ENCODE data around the gene PGAP2.
"Not testable (repeated sequence)": the region's sequence is repeated elsewhere in the genome, so short reads cannot be mapped to it uniquely, and the experiment has no call there.

The PGAP2 gene

DNA sequence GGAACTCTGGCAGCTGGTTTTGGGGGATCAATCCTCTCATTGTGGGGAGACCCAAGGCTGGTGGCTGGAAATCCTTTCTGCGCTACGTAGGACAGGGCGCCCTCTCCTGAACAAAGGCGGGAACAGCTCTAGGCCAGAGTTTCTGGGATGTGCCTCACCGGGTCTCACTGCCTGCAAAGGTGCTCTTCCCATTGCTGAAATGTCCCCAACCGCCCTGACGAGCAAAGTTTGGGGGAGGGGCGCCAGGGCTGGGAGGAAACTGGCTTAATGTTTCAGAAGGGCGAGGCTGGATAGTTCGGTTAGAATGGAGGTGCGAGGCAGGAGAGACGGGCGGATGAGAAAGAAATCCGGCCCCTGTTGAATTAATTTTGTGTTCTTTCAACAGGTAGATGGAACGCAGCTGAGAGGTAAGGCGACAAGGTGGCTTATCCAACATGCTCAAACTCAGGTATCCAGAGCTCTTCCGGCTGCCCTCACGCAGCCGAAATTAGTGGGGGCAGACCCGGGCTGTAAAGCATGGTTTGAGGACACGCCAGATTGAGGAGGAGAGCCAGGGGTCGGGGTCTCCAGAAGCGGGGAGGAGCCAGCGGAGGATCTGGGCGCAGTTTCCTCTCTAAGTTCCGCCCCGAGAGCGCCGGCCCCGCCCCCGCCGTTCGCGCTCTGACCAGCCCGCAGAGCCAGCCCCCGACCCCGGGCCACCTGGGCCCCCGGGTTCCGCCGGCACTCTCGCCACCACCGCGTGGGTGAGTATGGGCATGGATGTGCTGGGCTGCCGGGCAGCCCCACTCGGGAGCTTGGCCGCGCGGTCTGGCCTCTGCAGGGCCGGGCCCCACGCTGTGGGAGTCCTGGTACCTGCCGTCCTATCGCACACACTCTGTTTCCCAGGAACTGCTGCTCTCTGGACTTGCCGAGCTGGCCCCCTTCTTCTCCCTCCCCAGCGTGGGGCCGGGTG lies at the start of gene PGAP2:
TSS of gene PGAP2 (plus strand) at position 652 of the 952 bp plus-strand sequence. CDS start 2,700 bp downstream, outside the sequence.
- DNase-seq: peak; percentile 92

DNA sequence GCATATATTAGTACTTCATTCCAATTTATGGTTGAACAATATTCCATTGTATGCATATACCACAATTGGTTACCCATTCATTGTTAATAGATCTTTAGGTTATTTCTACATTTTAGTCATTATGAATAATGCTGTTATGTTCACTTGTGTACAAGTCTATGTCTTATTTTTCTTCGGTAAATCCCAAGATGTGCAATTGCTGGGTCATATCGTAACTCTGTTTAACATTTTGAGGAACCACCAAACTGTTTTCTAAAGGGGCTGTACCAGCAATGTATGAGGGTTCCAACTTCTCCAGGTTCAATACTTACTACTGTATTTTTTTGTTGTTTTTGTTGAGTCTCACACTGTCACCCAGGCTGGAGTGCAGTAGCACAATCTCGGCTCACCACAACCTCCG lies 44.1 kb upstream of the PGAP2 start:
- DNase-seq: no peak

DNA sequence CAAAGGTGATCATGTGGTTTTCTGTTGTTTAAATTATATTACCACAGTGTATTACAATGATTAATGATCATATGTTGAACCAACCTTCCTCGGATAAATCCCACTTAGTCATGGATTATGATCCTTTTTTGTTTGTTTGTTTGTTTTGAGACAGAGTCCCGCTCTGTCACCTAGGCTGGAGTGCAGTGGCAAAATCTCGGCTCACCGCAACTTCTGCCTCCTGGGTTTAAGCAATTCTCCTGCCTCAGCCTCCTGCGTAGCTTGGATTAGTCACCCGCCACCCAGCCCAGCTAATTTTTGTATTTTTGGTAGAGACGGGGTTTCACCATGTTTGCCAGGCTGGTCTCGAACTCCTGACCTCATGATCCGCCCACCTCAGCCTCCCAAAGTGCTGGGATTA lies 41.5 kb upstream of the PGAP2 start:
- not testable (repeated sequence) for DNase-seq

DNA sequence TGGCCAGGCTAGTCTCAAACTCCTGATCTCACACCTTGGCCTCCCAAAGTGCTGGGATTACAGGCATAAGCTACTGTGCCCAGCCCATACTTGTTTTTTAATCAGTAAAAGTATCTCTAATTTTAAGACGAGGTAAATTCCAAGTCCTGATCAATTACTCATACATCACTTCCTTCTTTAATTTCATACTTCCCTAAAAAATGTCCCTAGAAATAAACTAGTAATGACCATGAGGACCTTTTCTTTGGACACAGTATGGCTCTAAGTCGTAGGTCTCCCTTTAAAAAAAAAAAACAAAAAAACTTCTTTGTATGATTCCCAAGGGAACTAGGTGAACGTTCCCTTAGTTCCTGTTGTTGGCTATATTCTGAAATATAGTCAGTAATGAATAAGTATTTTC lies 40.8 kb upstream of the PGAP2 start:
- DNase-seq: no peak

GRCh38 chr11:3773180-3773579 lies 35.2 kb upstream of the PGAP2 start:
- no peak for DNase-seq

GRCh38 chr11:3775736-3776406 lies 32.5 kb upstream of the PGAP2 start:
- no peak for DNase-seq

DNA sequence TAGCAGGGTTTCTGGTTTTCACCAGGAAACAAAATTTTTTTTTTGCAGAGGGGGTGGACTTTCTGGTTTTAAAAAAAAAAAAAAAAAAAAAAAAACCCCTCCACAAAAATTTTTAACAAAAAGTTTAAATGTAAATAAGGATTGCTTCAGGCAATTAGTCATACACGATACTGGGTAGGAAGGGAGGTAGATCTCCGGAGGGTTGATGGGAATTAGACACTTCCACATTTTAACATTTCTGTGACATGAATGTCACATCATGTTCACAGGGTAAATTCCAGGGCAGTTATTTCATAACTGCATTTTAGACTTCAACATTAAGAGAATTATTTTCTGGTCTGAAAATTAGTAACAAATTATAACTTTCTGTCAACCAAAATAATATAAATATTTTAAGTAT lies 26.9 kb upstream of the PGAP2 start:
- no peak for DNase-seq

DNA sequence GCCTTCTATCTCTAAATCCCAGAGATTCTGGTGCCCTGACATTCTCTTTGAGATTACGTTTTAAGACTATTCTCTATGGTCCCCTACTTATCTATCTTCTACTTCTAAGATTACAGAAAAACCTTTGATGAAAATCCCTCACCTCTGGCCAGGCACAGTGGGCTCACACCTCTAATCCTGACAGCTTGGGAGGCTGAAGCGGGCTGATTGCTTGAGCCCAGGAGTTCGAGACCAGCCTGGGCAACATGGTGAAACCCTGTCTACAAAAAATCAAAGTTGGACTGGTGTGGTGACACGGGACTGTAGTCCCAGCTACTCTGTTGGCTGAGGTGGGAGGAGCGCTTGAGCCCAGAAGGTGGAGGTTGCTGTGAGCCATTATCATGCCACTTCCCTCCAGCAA lies 25.4 kb upstream of the PGAP2 start:
- no peak for DNase-seq

DNA sequence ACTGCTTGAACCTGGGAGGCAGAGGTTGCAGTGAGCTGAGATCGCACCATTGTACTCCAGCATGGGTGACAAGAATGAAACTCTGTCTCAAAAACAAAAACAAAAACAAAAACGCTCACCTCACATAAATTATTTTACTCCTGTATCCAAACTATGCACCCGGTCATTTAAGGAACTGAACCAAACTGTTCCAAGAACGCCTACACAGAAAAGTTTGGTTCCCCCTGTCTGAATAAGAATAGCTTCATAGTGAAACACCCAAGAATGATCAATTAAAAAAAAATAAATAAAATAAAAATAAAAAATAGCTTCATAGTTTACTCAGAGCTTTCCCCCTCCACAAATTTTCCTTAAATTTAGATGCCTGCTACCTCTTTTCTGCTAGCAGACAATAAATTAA lies 24.7 kb upstream of the PGAP2 start:
- DNase-seq: no peak

- DNase-seq: no peak
Measured at GRCh38 chr11:3786781-3787428, 21.5 kb upstream of the PGAP2 start.

- not testable (repeated sequence) for DNase-seq
Measured at GRCh38 chr11:3794387-3794786, 14.0 kb upstream of the PGAP2 start.

DNA sequence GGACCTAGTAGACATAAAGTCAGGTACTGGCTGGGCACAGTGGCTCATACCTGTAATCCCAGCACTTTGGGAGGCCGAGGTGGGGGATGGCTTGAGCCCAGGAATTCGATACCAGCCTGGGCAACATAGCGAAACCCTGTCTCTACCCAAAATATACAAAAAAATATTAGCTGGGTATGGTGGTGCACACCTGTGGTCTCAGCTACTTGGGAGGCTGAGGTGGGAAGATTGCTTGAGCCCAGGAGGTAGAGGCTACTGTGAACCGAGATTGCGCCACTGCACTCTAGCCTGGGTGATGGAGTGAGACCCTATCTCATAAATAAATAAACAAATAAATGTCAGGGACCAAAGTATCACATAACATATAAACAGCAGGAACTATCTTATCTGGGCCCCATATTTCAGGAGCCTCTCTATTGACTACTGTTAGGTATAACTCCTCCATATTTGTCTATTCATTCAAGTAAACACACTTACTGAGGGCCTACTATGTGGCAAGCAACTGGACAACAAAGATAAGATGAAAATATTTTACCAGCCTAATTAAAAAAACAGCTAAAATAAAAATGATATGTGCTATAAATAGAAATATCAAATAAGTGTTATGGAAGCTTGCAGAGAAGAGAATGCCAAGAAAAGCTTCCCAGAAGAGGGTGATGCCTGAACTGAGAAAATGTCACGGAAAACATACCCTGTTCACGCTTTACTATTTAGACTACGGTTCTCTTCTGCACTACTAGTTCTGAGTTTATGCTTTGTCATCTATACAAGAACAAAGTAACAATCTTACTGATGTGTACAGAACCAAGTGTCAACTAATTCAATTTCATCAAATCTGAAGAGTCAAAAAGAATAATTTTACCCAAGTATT lies 13.0 kb upstream of the PGAP2 start:
- DNase-seq: no peak

DNA sequence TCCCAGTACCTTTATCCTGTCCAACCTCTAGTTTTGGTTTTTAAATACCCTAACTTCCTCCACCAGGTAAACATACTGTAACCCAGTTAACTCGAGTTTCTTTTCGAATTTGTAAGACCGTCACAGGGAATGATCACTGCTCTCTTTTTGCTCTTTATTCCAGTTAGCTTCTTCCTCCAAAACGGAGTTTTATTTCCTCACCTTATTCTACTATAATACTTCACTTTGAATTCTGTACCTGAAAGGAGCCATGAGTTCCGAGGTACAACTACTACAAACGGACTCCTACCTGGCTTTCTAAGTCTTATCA lies 12.4 kb upstream of the PGAP2 start:
- no peak for DNase-seq

GRCh38 chr11:3796346-3796745 lies 12.0 kb upstream of the PGAP2 start:
- peak; percentile 29 for DNase-seq

GRCh38 chr11:3796801-3797328 lies 11.5 kb upstream of the PGAP2 start:
- DNase-seq: peak; percentile 87

- peak; percentile 100 for DNase-seq
Measured at GRCh38 chr11:3797329-3798090, 10.8 kb upstream of the PGAP2 start, which contains the start of gene NUP98. TSS of gene NUP98 (minus strand) at chr11:3797554. CDS start at chr11:3782117, 15,437 bp downstream.

- DNase-seq: no peak
Measured at GRCh38 chr11:3799143-3799542, 9.2 kb upstream of the PGAP2 start.

GRCh38 chr11:3799873-3800272 lies 8.5 kb upstream of the PGAP2 start:
- DNase-seq: no peak

DNA sequence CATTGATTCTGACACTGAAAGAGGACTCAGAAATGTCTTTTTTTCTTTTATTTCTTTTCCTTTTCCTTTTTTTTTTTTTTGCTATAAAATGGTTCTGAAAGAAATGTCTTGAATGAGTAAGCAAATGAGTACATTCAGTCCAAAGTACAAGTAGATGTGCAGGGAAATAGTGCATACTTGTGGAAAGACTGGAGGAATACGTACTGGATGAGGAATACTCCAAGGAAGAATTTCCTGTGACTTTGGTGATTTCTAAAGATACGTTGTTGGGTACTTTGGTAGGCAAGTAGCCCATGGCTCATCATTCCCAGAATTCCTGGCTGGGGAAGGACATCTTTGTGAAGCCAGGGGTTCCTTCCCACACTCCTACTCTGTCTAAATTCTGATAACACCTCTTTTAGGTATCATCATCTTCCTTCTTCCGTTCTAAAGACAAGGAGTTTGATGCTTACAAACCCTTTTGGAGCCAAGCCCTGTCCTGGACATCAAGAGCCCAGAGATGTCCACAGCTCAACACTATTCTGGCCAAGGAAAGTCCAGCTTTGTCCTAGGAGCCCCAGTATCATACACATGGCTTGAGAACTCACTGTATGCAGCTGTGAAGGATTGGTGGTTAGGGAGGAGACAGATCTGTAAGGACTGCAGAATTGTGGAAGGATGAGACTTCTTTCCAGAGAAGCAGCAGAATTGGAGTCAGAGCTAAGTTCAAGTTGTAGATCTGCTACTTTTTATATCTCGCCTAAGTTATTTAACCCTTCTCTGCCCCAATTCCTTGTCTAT lies 6.2 kb upstream of the PGAP2 start:
- peak; percentile 36 for DNase-seq

GRCh38 chr11:3803726-3804495 lies 4.4 kb upstream of the PGAP2 start:
- DNase-seq: no peak
